ENCODE data around the gene RGCC.

RGCC gene

DNA sequence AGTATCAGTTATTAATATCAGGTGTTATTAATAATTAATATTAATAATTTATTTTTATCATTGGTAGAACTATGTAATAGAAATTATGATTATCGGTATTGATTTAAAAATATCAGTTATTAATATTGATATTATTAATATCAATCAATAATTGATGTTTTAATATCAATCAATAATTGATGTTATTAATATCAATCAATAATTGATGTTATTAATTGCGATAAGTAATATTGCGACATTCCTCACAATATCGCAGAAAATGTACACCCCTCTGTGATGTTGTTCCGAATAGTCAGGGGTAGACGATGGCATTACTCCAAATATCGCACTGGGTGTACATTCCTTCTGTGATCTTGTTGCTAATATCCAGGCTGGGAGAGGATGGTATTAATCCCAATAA is 3.7 kb upstream of the RGCC start:
- DNase-seq (ENCODE audit: low read depth in 3 of 3) = no peak

DNA sequence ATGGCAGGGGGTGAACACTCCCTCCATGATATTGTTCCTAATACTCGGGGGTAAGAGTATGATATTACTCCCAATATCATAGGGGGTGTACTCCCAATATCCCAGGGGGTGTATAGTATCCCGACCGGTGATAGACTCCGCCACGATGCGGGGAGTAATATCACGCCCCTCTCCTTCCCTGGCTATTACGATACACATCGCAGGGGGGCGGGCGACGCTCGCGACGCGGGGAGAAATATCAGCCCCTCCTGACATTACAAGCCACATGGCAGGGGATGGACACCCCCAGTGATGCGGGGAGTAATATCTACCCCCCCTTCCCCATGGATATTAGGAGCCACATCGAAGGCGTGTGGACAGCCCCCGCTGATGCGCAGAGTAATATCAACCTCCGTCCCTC is 3.2 kb upstream of the RGCC start:
- DNase-seq (ENCODE audit: low read depth in 3 of 3) = no peak

DNA sequence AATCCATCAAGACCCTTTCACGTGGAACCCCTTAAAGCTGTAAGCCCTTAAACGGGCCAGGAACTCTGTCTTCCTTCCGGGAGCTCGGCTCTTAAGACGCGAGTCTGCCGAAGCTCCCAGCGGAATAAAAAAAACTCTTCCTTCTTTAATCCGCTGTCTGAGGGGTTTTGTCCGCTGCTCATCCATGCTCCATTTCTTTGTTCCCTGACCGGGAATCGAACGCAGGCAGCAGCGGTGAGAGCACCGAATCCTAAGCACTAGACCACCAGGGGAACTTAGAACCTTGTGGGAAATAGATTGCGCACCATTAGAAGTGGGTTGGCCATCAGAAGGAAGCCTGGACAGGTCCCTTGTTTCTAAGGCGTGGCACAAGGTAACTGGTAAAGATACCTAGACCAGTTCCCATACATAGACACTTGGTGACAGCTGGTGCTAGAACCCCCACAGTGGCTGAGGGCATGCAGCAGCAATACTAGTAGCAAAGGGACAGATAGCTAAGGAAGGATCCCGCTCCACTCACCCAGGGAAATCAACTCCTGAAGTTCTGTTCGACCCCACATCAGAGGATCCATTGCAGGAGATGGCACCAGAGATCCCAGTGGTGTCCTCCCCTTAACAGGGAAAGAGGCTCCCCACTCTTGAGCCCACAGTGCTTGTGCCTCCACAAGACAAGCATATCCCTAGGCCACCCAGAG is 1.5 kb upstream of the RGCC start:
- DNase-seq (ENCODE audit: low read depth in 3 of 3) = no peak

DNA sequence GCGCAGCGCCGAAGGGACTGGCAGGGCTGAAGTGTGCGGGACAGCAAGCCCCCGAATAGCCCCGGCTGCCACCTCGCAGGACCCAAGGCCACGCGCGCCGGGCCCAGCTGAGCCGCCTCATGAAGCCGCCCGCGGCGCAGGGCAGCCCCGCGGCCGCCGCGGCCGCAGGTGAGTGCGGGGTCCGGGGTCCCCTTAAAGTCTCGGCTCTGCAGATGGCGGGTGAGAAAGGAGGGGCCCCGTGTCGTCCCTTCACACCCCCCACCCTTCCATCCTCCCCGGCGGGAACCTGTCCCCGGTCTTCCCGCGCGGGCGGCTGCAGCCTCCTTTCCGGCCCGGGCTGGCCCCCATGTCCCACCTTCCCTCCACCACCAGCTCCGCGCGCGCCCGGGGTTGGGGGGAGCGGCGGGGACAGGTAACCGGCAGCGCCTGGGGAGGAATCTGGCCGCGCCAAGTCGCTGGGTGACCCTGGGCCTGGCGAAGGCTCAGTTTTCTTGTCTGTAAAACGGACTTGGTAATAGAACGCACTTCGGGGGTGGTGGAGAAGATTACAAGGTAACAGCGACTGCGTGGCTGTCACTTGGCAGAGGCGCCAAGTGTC is 338 bp downstream of the RGCC start:
- no peak for DNase-seq (ENCODE audit: low read depth in 3 of 3)

DNA sequence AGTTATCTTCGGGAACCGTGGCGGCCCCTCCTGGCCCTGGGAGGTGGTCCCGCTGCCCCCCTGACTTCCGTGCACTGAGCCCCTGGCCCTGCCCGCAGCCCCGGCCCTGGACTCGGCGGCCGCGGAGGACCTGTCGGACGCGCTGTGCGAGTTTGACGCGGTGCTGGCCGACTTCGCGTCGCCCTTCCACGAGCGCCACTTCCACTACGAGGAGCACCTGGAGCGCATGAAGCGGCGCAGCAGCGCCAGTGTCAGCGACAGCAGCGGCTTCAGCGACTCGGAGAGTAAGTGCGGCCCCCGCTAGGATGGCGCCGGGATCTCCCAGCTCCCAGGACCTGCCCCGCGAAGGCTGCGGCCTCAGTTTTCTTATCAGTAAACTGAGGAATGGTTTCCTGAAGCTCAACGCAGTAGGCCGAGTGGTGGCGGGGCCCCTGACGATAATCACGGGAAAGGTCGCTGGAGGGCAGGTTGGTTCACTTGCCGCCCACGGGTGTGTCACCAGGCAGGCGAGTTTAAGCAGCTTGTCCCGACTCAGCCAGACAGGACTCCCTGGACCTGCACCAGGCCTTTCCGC is 924 bp downstream of the RGCC start:
- DNase-seq (ENCODE audit: low read depth in 3 of 3) = peak in 1 of 3 donors; percentile 40

DNA sequence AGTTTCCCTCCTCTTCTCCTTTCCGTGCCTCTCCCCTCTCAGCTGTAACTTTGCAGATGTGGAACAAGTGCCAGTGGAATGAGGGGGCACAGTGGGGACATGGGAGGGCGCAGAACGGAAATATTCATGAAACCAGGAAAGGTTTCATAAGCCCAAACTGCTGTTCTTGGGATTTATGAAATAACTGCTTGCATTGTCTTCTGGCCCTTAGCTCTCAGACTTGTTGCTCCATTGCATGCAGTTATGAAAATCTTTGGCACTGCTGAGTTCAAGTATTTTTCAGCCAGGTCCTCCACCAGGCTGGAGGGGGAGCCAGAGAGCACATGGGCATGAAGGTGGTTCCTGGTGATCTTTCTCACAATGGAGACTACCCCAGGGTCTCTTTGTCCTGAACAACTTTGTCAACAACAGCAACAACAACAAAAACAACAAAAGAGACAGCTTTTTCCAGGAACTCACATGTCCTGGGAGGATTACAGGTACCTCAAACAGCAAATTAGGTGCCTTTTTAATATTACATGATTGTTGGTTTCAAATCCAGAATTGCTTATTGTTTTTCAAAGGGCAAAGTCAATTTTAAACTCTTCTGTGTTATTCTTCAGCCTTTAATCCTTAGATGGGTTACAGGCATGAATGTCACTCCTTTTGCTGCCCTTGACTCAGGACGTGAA is 1.5 kb downstream of the RGCC start:
- peak in 2 of 3 donors; percentile 50 to 64 for DNase-seq (ENCODE audit: low read depth in 3 of 3)

DNA sequence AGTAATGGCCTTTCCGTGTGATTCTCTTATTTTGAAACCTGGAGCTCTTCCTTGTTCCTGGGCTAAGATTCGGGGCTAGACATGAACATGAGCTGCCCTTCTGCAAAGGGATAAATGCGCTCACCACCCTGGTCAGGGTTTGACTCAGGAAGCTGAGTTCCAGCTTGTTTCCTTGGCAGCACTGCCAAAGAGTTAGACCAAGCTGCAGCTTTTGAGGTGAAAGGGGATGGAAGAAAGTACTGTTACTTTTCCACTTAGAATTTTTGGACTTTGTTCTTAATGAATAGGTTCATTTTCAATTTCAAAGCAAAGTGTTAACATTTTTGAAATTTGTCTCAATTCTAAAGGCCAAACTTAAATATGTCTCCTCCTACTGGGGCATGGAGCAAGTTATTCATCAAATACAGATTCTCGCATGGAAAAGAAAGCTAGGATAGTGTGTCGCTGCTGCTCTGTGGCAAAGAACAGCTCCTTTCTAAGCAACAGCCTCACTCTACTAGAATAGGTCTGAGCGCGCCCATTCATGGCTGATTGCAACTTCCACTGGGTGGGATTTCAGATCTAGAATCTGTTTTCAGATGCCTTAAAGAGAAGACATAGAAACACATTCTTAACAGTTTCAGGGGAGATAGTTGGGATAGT is 2.2 kb downstream of the RGCC start:
- no peak for DNase-seq (ENCODE audit: low read depth in 3 of 3)

DNA sequence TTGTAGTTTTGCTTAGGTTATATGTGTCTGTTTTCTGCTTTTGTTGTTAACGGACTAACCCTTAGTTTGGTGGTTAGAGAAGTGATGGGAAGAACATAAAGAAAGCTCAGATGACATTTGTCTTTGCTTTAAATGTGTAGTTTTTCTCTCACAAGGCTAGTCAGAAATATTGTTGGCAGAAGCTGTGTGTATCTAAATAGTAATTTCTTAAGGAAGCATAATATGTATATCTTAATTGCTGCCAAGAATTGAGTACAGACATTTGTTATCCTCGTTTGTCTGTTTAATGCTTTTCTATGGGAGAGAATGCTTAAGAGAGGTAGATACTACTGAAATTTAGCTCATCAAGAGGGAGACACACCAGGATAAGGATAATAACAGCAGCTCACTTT is 2.7 kb downstream of the RGCC start:
- DNase-seq (ENCODE audit: low read depth in 3 of 3) = no peak

DNA sequence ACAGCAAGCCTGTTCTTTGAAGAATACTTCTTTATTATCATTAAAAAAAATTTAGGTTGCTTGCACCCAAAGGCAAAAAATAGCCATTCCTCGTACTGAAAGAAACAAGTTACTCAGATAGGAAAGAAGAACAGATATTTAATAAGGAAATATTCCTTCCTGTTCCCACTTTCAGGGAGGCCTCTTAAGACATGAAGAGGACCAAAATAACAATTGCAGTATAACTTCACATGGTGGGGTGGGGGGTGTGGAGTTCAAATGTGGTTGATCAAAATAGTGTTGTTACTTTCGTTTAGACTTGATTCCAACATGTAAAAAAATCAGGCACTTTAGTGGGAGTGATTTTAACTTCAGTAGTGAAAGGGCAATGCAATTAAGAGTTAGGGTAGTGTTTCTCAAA is 3.6 kb downstream of the RGCC start:
- no peak for DNase-seq (ENCODE audit: low read depth in 3 of 3)

DNA sequence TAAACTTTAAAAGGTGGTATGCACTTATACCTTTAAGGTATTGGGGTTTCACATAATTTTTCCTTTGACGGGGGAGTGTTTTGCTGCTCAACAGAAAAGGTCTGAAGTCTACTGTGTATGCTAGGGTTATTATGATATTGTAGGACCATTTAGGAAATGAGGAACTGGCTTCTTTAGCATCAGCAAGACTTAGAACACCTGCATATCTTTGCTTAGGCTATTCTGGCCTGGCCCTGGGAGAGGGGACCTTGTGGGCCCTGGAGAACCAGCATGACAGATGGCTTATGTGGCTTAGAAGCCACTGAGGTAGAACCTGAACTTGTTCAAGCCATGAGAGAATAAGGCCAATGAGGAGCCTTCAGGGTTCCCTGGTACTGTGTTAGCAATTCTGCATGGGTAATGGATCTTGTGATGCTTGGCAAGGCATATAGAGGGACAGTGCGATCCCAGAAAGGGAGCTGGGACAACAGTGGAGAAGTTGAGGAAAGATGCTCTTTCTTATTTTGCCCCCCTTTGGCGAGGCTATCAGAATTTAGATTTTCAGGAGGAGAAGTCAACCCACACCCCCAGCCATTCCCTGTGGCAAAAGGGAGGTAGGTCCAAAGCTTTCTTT is 4.3 kb downstream of the RGCC start:
- DNase-seq (ENCODE audit: low read depth in 3 of 3) = no peak

DNA sequence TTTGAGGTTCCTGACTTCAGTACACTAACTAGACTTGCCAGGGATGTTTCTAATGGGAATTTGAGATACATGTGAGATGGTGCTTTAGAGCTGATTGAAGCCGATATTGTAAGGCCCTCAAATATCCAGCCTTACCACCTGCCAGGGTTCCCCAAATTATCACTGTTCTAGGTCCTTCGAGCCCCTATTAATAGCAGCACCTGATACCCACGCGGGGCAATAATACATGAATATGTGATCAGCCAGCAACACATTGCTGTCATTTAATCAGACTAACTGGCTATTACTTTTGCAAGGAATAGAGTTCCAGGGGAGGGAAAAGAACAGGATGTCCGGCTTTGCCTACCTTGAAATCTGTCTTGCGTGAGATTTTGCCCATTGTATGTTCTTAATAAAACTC is 5.1 kb downstream of the RGCC start:
- no peak for DNase-seq (ENCODE audit: low read depth in 3 of 3)

DNA sequence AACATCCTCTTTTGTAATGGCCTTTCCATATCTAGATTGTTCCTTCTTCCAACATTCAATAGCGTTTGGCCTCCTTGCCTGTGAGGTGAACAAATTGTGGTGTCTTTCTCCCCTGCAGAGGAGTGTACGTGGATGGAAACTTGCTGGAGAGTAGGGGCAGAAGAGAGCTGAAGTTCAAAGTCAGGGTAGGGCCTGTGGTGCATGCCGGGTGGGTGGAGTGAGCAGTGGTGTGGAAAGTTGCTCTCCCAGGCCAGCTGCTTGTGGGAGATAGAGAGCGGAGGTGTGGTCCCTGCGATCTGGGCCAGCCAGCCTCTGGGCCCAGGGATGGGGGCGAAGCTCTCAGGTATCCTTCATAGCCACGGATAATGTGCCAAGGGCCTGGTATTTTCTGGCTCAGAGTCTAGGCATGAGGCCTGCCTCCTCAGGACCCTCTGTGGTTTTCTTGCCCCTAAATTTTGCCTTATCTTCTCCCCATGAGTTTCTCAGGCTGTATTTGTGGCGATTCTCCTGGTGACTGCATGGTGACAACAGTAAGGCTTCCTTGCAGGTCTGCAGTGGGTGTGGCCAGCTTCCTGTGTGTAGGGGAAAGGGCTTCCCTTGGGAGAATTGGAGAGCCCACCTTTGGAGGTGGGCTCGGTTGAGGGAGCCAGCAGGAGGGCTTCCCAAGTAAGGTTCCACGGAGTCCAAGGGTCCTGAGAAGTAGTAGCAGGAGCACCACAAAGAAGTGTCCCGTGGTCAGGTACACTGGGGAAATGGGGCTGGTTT is 6.7 kb downstream of the RGCC start:
- peak in 1 of 3 donors; percentile 50 for DNase-seq (ENCODE audit: low read depth in 3 of 3)

DNA sequence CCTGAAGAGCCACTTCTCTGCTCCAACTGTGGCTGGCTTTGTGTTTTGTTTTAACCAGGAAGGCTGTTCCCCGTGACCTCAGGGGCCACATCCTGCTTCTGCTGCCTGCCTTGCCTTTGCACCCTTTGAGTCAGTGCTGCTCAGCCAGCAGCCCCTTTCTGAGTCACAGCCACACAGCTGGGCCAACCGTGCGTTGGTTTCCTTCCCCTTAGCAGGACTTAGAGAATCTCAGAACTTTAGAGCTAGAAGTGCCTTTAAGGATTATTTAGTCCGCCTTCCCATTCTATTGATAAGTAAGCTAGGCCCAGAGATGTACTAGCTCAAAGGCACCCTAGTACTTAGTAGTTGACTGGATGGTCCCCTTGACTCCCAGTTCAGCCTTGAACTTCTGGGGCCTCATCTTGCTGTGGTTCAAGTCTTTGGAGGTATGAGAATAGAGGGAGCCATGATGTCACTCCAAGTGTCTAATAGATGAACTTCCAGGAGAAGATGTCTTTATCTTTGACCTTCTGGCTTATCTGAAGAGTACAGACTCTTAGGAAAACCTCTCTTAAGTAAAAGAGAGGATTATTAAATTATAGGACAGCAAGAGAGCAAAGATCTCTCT is 8.0 kb downstream of the RGCC start:
- DNase-seq (ENCODE audit: low read depth in 3 of 3) = peak; percentile 68 to 86 (median 77)

DNA sequence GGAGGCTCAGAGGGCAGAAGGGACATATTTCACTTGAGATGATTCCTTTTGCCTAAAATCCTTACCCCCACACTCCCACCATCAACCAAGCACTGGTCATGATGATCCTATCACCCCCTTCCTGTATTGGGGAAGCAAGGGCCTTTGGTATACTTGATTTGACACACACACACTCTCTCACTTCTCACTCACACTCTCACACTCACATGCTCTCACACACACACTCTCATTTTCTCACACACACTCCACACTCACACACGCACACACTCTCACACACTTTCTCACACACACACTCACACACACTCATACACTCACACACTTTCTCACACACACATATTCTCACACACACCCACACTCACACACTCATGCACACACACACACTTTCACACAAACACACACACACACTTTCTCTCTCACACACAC is 8.6 kb downstream of the RGCC start:
- DNase-seq (ENCODE audit: low read depth in 3 of 3) = no peak

DNA sequence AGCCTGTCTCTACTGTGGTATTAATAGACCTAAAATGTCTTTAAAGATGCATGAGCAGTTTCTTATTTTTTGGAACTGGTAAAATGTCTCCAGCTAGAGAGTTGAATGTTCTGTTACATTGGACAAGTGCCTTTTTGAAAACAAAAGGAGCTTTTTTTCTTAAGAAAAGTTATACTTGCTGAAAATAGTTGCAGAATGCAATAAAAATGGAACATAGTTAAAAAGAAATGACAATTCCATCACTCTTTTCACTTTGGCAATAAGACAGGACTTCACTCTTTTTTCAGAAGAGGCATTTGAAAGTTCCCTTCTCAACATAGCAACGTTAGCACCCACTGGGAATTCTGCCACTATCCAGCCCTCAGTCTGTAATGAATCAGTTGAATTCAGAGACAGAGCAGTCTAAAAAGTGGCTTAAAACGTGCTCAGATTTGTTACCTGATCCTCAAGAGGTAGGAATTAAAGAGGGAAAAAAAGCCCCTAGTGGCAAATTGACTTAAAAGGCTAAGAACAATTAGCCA is 10.1 kb downstream of the RGCC start:
- no peak for DNase-seq (ENCODE audit: low read depth in 3 of 3)

DNA sequence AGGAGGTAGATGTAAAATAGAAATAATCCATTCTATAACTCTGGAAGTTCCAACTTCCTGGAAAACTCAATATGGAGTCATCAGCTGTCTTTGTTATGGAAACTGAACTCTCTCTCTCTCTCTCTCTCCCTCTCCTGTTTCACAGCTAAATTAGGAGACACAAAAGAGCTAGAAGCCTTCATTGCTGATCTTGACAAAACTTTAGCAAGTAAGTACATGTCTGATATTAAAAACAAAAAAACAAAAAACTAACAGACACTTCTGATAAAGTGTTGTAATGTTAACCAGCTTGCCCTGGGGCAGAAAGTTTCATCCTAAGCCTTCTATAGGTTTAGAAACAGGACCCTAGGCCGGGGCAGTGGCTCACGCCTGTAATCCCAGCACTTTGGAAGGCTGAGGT is 11.3 kb downstream of the RGCC start:
- DNase-seq (ENCODE audit: low read depth in 3 of 3) = no peak

DNA sequence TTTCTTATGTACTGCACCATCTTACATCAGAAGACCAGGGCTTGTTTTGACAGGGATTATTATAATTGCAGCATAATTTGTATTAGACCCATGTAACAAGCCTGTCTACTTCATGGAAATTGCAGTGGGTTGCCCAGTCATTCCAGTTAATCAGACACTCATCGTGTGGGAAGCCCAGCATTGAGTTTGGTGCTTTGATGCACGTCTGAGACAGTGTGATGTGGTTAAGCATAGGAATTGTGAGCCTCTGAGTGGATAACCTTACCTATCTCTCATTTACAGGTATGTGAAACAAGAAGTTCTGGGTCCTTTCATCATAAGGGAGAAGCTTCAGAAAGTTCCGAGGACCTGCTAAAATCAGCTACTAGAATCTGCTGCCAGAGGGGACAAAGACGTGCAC is 12.8 kb downstream of the RGCC start:
- peak in 1 of 3 donors; percentile 63 for DNase-seq (ENCODE audit: low read depth in 3 of 3)

DNA sequence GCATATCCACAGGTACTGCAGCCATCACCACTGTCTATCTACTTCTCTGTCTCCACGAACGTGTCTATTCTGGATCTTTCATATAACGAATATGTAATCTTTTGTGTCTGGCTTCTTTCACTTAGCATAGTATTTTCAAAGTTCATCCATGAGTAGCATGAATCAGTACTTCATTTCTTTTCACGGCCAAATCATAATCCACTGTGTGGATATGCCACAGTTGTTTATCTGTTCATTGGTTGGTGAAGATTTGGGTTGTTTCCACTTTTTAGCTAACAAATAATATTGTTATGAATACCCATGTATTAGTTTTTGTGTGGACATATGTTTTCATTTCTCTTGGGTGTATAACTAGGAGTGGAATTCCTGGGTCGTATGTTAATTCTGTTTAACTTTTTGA is 14.4 kb downstream of the RGCC start:
- no peak for DNase-seq (ENCODE audit: low read depth in 3 of 3)

DNA sequence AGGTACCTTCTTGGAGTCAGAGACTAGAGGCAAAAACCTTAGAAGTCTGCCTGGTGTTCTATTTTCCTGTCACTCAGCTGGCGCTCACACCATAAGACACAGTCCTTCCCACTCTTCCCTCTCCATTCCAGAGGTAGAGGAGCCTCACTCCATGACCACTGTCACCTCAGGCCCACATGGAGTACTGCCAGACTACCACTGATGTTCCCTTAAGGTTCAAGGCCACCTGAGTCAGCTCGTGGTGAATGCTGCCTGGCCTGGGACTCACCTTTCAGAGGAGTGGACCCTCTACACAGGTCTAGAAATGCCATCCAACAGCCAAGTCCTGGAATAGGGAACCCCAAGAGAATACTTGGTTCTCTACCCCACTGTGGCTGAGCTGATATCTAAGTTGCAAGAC is 29.9 kb downstream of the RGCC start:
- no peak for DNase-seq (ENCODE audit: low read depth in 3 of 3)

DNA sequence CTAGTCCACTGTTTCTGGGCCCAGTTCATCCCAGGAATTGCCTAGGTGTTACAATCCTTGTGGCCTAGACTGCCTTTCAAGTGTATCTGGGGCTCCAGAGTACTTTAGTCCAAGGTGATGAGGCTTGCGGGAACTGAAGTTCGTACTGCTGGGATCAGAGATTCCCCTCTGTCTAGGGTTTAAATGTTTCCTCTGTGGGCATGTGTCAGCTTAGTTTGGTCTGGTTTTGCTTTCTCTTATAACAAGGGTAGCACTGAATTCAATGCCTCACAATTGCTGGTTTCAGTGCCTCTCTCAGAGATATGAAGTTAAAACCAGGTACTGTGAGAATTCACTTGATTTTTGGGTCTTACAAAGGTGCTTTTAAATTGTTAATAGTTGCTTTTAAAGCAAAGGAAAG is 30.8 kb downstream of the RGCC start:
- DNase-seq (ENCODE audit: low read depth in 3 of 3) = no peak

All from stimulated activated CD4-positive, alpha-beta T cell treated with anti-CD3 and anti-CD28 coated beads, TNF-alpha, amount 100 ng/mL, for 48 hours (primary cell).